Endothelial cell of umbilical vein (primary cell): Measurements from ENCODE around the gene DOCK1. TPM values are rescaled to one million over a fixed set of nuclear protein-coding genes. Genes with fewer than 3 reads are reported as not detected.

Experiments used
- BruUV-seq: library from RNA; stranded (reverse); fragments of 400-500 nt; replicated peaks from 2 replicates; lab custom pipeline; 2021; lab: Mats Ljungman, UMichigan
- CTCF ChIA-PET: fragments of 300-600, 350-600 bp; sonication (Branson Sonifier 250); formaldehyde crosslinking; loops from one replicate; lab custom pipeline; 2021; ENCODE audit warnings: antibody characterized with exemption, inconsistent platforms; lab: Charles Lee
- POLR2A ChIA-PET: fragments of 300-600, 350-600 bp; sonication (Branson Sonifier 250); formaldehyde crosslinking; loops from one replicate; lab custom pipeline; 2021; ENCODE audit warnings: antibody characterized with exemption, inconsistent platforms; lab: Charles Lee
- DNase-seq: peaks from one replicate; pipeline ENCODE4 v3.0.0-alpha.2; 2011; ENCODE audit warnings: low read depth, low spot score
- FAIRE-seq: peaks from 2 replicates; lab custom pipeline; 2011; peaks lifted over from hg19 to GRCh38; lab: Jason Lieb, UNC
- H2AFZ ChIP-seq: 2 replicates; pipeline ENCODE4 v1.6.0; 2012; ENCODE audit warnings: low read depth, low read length, control low read depth, inconsistent platforms
- H3K27ac ChIP-seq: 2 replicates; pipeline ENCODE4 v1.5.1; 2011; ENCODE audit warnings: low read depth, mild to moderate bottlenecking, control low read depth, low read length, moderate library complexity; ENCODE audit not compliant: insufficient read depth
- H3K27me3 ChIP-seq, 2 experiments: 2 replicates each; pipeline versions ENCODE4 v1.6.0 to v1.6.1; 2011; ENCODE audit warnings: low read length in 2 of 2, mixed read lengths in 1 of 2; ENCODE audit not compliant: control insufficient read depth in 2 of 2, insufficient read depth in 2 of 2
- H3K36me3 ChIP-seq, 2 experiments: 2 replicates in 1 of 2; 3 replicates in 1 of 2; pipeline ENCODE4 v1.5.1; 2011; ENCODE audit warnings: low read length in 2 of 2, mild to moderate bottlenecking in 1 of 2, moderate library complexity in 1 of 2; ENCODE audit not compliant: control insufficient read depth in 2 of 2, insufficient read depth in 2 of 2; ENCODE audit errors: extremely low read depth in 1 of 2
- H3K4me1 ChIP-seq: 3 replicates; pipeline ENCODE4 v1.5.1; 2011; ENCODE audit warnings: mild to moderate bottlenecking, low read length; ENCODE audit not compliant: control insufficient read depth, insufficient read depth; ENCODE audit errors: extremely low read depth
- H3K4me2 ChIP-seq: 2 replicates; pipeline ENCODE4 v1.6.1; 2011; ENCODE audit warnings: low read length, control low read depth, mixed read lengths; ENCODE audit not compliant: insufficient read depth
- H3K4me3 ChIP-seq, 3 experiments: fragments of 200-600 bp in 1 of 3; sonication (generic), shearing (Covaris generic) in 1 of 3; replicated peaks in 1 of 3; 2 replicates each; pipeline ENCODE4 v1.5.1; 2011 to 2016; ENCODE audit warnings: control low read depth in 3 of 3, low read length in 3 of 3, mild to moderate bottlenecking in 2 of 3, inconsistent platforms in 1 of 3, low read depth in 1 of 3, moderate library complexity in 1 of 3; ENCODE audit not compliant: insufficient read depth in 1 of 3
- H3K79me2 ChIP-seq: 2 replicates; pipeline ENCODE4 v1.6.0; 2012; ENCODE audit warnings: low read length, inconsistent platforms; ENCODE audit not compliant: control insufficient read depth, insufficient read depth
- H3K9ac ChIP-seq: replicated peaks from 2 replicates; pipeline ENCODE3; 2011; ENCODE audit warnings: low read length, control low read depth; ENCODE audit not compliant: insufficient read depth; ENCODE audit errors: extremely low read depth
- H3K9me1 ChIP-seq: replicated peaks from 3 replicates; pipeline ENCODE4 v1.6.0; 2011; ENCODE audit warnings: mild to moderate bottlenecking, low read length; ENCODE audit not compliant: control insufficient read depth, insufficient read depth; ENCODE audit errors: extremely low read depth
- H3K9me3 ChIP-seq: replicated peaks from 2 replicates; pipeline ENCODE4 v1.5.1; 2012; ENCODE audit warnings: low read length, inconsistent platforms; ENCODE audit not compliant: control insufficient read depth, insufficient read depth
- H4K20me1 ChIP-seq: replicated peaks from 2 replicates; pipeline ENCODE3; 2011; ENCODE audit warnings: mild to moderate bottlenecking, low read length; ENCODE audit not compliant: control insufficient read depth, insufficient read depth; ENCODE audit errors: extremely low read depth
- CTCF ChIP-seq, 2 donors: IDR thresholded peaks; 1 replicate in 1 of 2; 2 replicates in 1 of 2; pipeline ENCODE4 v1.5.1; 2011; ENCODE audit warnings: low read length in 2 of 2, mild to moderate bottlenecking in 2 of 2, moderate library complexity in 2 of 2, control low read depth in 1 of 2, inconsistent platforms in 1 of 2, low read depth in 1 of 2; ENCODE audit not compliant: insufficient read depth in 1 of 2; ENCODE audit errors: extremely low read depth in 1 of 2
- EZH2 ChIP-seq: IDR thresholded peaks from 2 replicates; pipeline ENCODE4 v1.6.1; 2012; ENCODE audit warnings: borderline replicate concordance, low read depth, mild to moderate bottlenecking, moderate library complexity, low read length, inconsistent platforms; ENCODE audit not compliant: severe bottlenecking
- FOS ChIP-seq: IDR thresholded peaks from 2 replicates; pipeline ENCODE4 v1.6.1; 2011; ENCODE audit warnings: mild to moderate bottlenecking, low read length, moderate library complexity, borderline replicate concordance; ENCODE audit not compliant: insufficient read depth
- GATA2 ChIP-seq: IDR thresholded peaks from 2 replicates; pipeline ENCODE4 v1.7.0; 2011; ENCODE audit warnings: low read depth, mild to moderate bottlenecking, moderate library complexity, mixed read lengths, low read length; ENCODE audit not compliant: insufficient read length, insufficient read depth
- JUN ChIP-seq: IDR thresholded peaks from 2 replicates; pipeline ENCODE4 v1.6.1; 2011; ENCODE audit warnings: borderline replicate concordance, low read depth; ENCODE audit not compliant: insufficient read length, insufficient read depth
- MYC ChIP-seq: IDR thresholded peaks from one replicate; pipeline ENCODE4 v1.6.1; 2011; ENCODE audit warnings: mild to moderate bottlenecking, low read depth, low read length
- POLR2A ChIP-seq: IDR thresholded peaks from 2 replicates; pipeline ENCODE4 v1.6.1; 2012; ENCODE audit warnings: low read depth, mild to moderate bottlenecking, control low read depth, low read length
- POLR2AphosphoS5 ChIP-seq: IDR thresholded peaks from 2 replicates; pipeline ENCODE4 v1.6.1; 2012; ENCODE audit warnings: low read depth, mild to moderate bottlenecking, control low read depth, low read length, moderate library complexity; ENCODE audit not compliant: insufficient read depth
- dilution Hi-C: fragments of 300-500 bp; cut with MboI; formaldehyde crosslinking; loops from one replicate; pipeline ENCODE4 v1.15.0; 2019; ENCODE audit warnings: low sequenced_read_pairs; ENCODE audit not compliant: extremely low pct_ligation_motif_present
- intact Hi-C: fragments of 100-400 bp; cut with micrococcal nuclease; formaldehyde crosslinking; loops from one replicate; pipeline ENCODE4 v1.10.0; 2022
- polyA plus RNA-seq, 4 experiments: library from polyadenylated mRNA; depleted of rRNA in 3 of 4; stranded (reverse) in 3 of 4; unstranded in 1 of 4; fragments of >200 nt; gene quantifications; 2 replicates each; pipeline versions ENCODE4 v1.2.1 to v1.2.3, GENCODE V29; 2011 to 2012; ENCODE audit warnings: missing spikeins in 1 of 4
- total RNA-seq: library from RNA; stranded (reverse); gene quantifications from 2 replicates; pipeline ENCODE4 v1.2.3, GENCODE V29; 2021
- TF ChIP-seq, protein P1 (sequence below): IDR thresholded peaks from 2 replicates; pipeline ENCODE4 v1.6.1; 2011; ENCODE audit not compliant: insufficient read depth, insufficient read length

DOCK1 gene
- total and polyA plus RNA-seq, 2 donors (not counting 3 experiments of a cell fraction or from before 2014, with no cell fraction given), result 22.5 to 83.1 TPM

GRCh38 chr10:127127822-127128221 is 222.6 kb downstream of the DOCK1 start:
- no peak overlapping the region for H3K9ac ChIP-seq
- CTCF ChIA-PET, result interaction anchor here (0.9 kb wide), 1 partner anchor 11 kb away, joined by 3 read pairs; no protein-coding TSS in a partner anchor
- no peaks in the 10 kb centered on the region for H3K27me3 ChIP-seq
- H3K4me1 ChIP-seq, result no peaks in the 10 kb centered on the region
- DNase-seq, result no peak
- no peak for FAIRE-seq
- TF ChIP-seq, protein P1, sequence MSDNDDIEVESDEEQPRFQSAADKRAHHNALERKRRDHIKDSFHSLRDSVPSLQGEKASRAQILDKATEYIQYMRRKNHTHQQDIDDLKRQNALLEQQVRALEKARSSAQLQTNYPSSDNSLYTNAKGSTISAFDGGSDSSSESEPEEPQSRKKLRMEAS, result no peak
- TF ChIP-seq CTCF (IDR thresholded peaks at IDR 0.05; ENCODE audit: extremely low read depth in 1 of 2, insufficient read depth in 1 of 2, low read depth in 1 of 2, low read length in 2 of 2) (no peak), GATA2 (no peak), FOS (no peak), EZH2 (no peak), POLR2A (no peak), JUN (no peak), POLR2AphosphoS5 (no peak), MYC (no peak)
- H3K4me3 ChIP-seq, result no peak overlapping the region
- H3K79me2 ChIP-seq, result no peaks in the 10 kb centered on the region
- POLR2A ChIA-PET, result no interaction called here
- dilution Hi-C loops (no loop called here), intact Hi-C loops (no loop called here)
- H3K9me1 ChIP-seq, result no peaks in the 10 kb centered on the region
- H3K27ac ChIP-seq, result no peak overlapping the region
- H4K20me1 ChIP-seq, result no peaks in the 10 kb centered on the region
- H3K9me3 ChIP-seq, result no peaks in the 10 kb centered on the region
- no TSS peak for BruUV-seq
- no peak overlapping the region for H3K4me2 ChIP-seq
- peaks cover 4 to 14% of the 10 kb centered on the region in 2 experiments for H3K36me3 ChIP-seq
- H2AFZ ChIP-seq, result no peak overlapping the region
